AG09309 (cell line): Measurements from ENCODE around the gene MAJIN.
A peak's percentile ranks its signal among the peaks of the same experiment; 100 is the strongest.

Experiments used
- DNase-seq: peaks from one replicate; pipeline ENCODE4 v3.0.0-alpha.2; 2010; ENCODE audit warnings: low read depth
- H3K4me3 ChIP-seq: 2 replicates; pipeline ENCODE4 v1.5.1; 2011; ENCODE audit warnings: mild to moderate bottlenecking, low read depth, low read length, moderate library complexity; ENCODE audit not compliant: control insufficient read depth
- CTCF ChIP-seq: IDR thresholded peaks from 2 replicates; pipeline ENCODE4 v1.5.1; 2011; ENCODE audit warnings: mild to moderate bottlenecking, low read depth, low read length, inconsistent platforms; ENCODE audit not compliant: insufficient read depth, control insufficient read depth; ENCODE audit errors: missing control alignments

Gene MAJIN

GRCh38 chr11:64894070-64894811 lies 77.7 kb downstream of the MAJIN start:
- no peak for DNase-seq
- TF ChIP-seq CTCF, result peak; percentile 93
- H3K4me3 ChIP-seq, result no peak overlapping the region

GRCh38 chr11:64893194-64894069 lies 78.5 kb downstream of the MAJIN start:
- H3K4me3 ChIP-seq, result no peak overlapping the region
- no peak for DNase-seq
- no peak for TF ChIP-seq CTCF

- no peak overlapping the region for H3K4me3 ChIP-seq
- TF ChIP-seq CTCF, result no peak
- no peak for DNase-seq
These were observed 79.1 kb downstream of the MAJIN start for GRCh38 chr11:64892838-64893193.

GRCh38 chr11:64892411-64892831 lies 79.5 kb downstream of the MAJIN start:
- no peak overlapping the region for H3K4me3 ChIP-seq
- DNase-seq, result no peak
- TF ChIP-seq CTCF, result no peak

GRCh38 chr11:64891880-64892279 lies 80.0 kb downstream of the MAJIN start:
- no peak for DNase-seq
- H3K4me3 ChIP-seq, result no peak overlapping the region
- no peak for TF ChIP-seq CTCF

GRCh38 chr11:64891215-64891848 lies 80.6 kb downstream of the MAJIN start:
- DNase-seq, result no peak
- no peak for TF ChIP-seq CTCF
- H3K4me3 ChIP-seq, result no peak overlapping the region
